H1 (cell line): ENCODE measurements around the gene OR6Q1. TPM values are rescaled to one million over a fixed set of nuclear protein-coding genes. Genes with fewer than 3 reads are reported as not detected.

Experiments used
- polyA plus RNA-seq, 7 experiments: library from polyadenylated mRNA; depleted of rRNA in 3 of 7; stranded (reverse) in 5 of 7; unstranded in 2 of 7; fragments of >200 nt in 5 of 7; fragments of 200-250 nt in 2 of 7; gene quantifications; 1 replicate in 5 of 7; 2 replicates in 1 of 7; 4 replicates in 1 of 7; pipeline versions ENCODE4 v1.2.1 to v1.2.3, GENCODE V29; 2011 to 2013; ENCODE audit warnings: missing spikeins in 2 of 7, mixed read lengths in 2 of 7
- small RNA-seq: library from polyadenylated mRNA; stranded (forward); fragments of <200 nt; extraction: miRNeasy Mini kit (QIAGEN cat#:217004); gene quantifications from one replicate; pipeline ENCODE3, GENCODE V24; 2013; ENCODE audit not compliant: insufficient read depth
- total RNA-seq: library from RNA; stranded (reverse); fragmentation: NEBNext Ultra II Directional; extraction: Animal tissue kit (Norgen Biotek cat#: 25700); gene quantifications from 2 replicates; pipeline ENCODE4 v1.2.1, GENCODE V29; 2021

OR6Q1 gene
- total and polyA plus RNA-seq, 2 of the 8 experiments (the other 6 are each of a cell fraction or from before 2014, with no cell fraction given): not detected

Small RNAs within 50 kb of the gene (small RNA-seq; reads per million reads assigned to genes)
- gene RNU6-899P: not detected

Other genes with a start within 250 kb of the OR6Q1 start
- not detected in 2 replicates for gene OR9Q1, start 7.1 kb upstream of the OR6Q1 start, total RNA-seq
- gene OR9Q1, start 7.1 kb upstream of the OR6Q1 start, polyA plus RNA-seq (2011; rRNA removed): not detected in 2 replicates
- gene OR9I1, start 94.6 kb downstream of the OR6Q1 start, total RNA-seq: not detected in 2 replicates
- gene OR9I1, start 94.6 kb downstream of the OR6Q1 start, polyA plus RNA-seq (2011; rRNA removed): not detected in 2 replicates
- gene OR9Q2, start 158.1 kb downstream of the OR6Q1 start, total RNA-seq: not detected in 2 replicates
- gene OR9Q2, start 158.1 kb downstream of the OR6Q1 start, polyA plus RNA-seq (2011; rRNA removed): not detected in 2 replicates
- gene OR1S2, start 173.2 kb downstream of the OR6Q1 start, total RNA-seq: not detected in 2 replicates
- not detected in 2 replicates for gene OR1S2, start 173.2 kb downstream of the OR6Q1 start, polyA plus RNA-seq (2011; rRNA removed)
- not detected in 2 replicates for gene OR1S1, start 181.8 kb downstream of the OR6Q1 start, total RNA-seq
- gene OR1S1, start 181.8 kb downstream of the OR6Q1 start, polyA plus RNA-seq (2011; rRNA removed): not detected in 2 replicates
- not detected in 2 replicates for gene OR10Q1, start 198.0 kb downstream of the OR6Q1 start, total RNA-seq
- gene OR10Q1, start 198.0 kb downstream of the OR6Q1 start, polyA plus RNA-seq (2011; rRNA removed): not detected in 2 replicates
- not detected in 2 replicates for gene OR10W1, start 237.3 kb downstream of the OR6Q1 start, total RNA-seq
- not detected in 2 replicates for gene OR10W1, start 237.3 kb downstream of the OR6Q1 start, polyA plus RNA-seq (2011; rRNA removed)